PC-3 (cell line): ENCODE data around the gene TNFRSF6B. TPM values are rescaled to one million over a fixed set of nuclear protein-coding genes. Genes with fewer than 3 reads are reported as not detected.
A peak's percentile ranks its signal among the peaks of the same experiment; 100 is the strongest.

Experiments used
- ATAC-seq: fragments of 200-7000 bp; cut with Tn5 transposase; 2 replicates; pipeline ENCODE4 v1.9.1; 2020; ENCODE audit warnings: mild to moderate bottlenecking, moderate library complexity
- BruUV-seq: library from RNA; stranded (reverse); fragments of 400-500 nt; replicated peaks from 2 replicates; lab custom pipeline; 2021; lab: Mats Ljungman, UMichigan
- CTCF ChIA-PET: fragments of 300-600 bp; sonication (Branson Sonifier 250); formaldehyde crosslinking; loops from one replicate; lab custom pipeline; 2022; ENCODE audit warnings: antibody characterized with exemption; lab: Charles Lee
- POLR2A ChIA-PET: fragments of 300-600 bp; sonication (Branson Sonifier 250); formaldehyde crosslinking; loops from one replicate; lab custom pipeline; 2022; ENCODE audit warnings: antibody characterized with exemption; ENCODE audit not compliant: unreplicated experiment; lab: Charles Lee
- DNase-seq: peaks from one replicate; pipeline ENCODE4 v3.0.0-alpha.2; 2015
- H2AFZ ChIP-seq: fragments of 300-600 bp; sonication (generic); 2 replicates; pipeline ENCODE4 v1.6.0; 2016; ENCODE audit warnings: antibody characterized with exemption, low read length
- H3F3A ChIP-seq: fragments of 300-600 bp; sonication (generic); one replicate; pipeline ENCODE4 v1.6.0; 2017; ENCODE audit warnings: antibody characterized with exemption, low read length, control low read depth, mild to moderate bottlenecking; ENCODE audit not compliant: unreplicated experiment
- H3K27ac ChIP-seq: fragments of 300-600 bp; sonication (generic); 2 replicates; pipeline ENCODE4 v1.5.1; 2016; ENCODE audit warnings: mild to moderate bottlenecking, low read length
- H3K27me3 ChIP-seq: fragments of 300-600 bp; sonication (generic); 2 replicates; pipeline ENCODE4 v1.6.1; 2016; ENCODE audit warnings: low read length, mixed read lengths
- H3K36me3 ChIP-seq: fragments of 300-600 bp; sonication (generic); 2 replicates; pipeline ENCODE4 v1.6.1; 2016; ENCODE audit warnings: low read depth, mixed run types, low read length, mixed read lengths
- H3K4me1 ChIP-seq: fragments of 300-600 bp; sonication (generic); 2 replicates; pipeline ENCODE4 v1.5.1; 2016; ENCODE audit warnings: low read length; ENCODE audit not compliant: insufficient read depth
- H3K4me2 ChIP-seq: fragments of 300-600 bp; sonication (generic); 2 replicates; pipeline ENCODE4 v1.6.0; 2016; ENCODE audit warnings: low read length
- H3K4me3 ChIP-seq: fragments of 300-600 bp; sonication (generic); 2 replicates; pipeline ENCODE4 v1.5.1; 2016; ENCODE audit warnings: mild to moderate bottlenecking, low read length, mixed read lengths
- H3K79me2 ChIP-seq: fragments of 300-600 bp; sonication (generic); 2 replicates; pipeline ENCODE4 v1.6.1; 2017; ENCODE audit warnings: low read length, mixed read lengths
- H3K9ac ChIP-seq: fragments of 300-600 bp; sonication (generic); 2 replicates; pipeline ENCODE4 v1.6.0; 2016; ENCODE audit warnings: mild to moderate bottlenecking, low read length
- H3K9me2 ChIP-seq: fragments of 300-600 bp; sonication (generic); replicated peaks from 2 replicates; pipeline ENCODE4 v1.6.1; 2016; ENCODE audit warnings: mixed run types, low read length, mixed read lengths
- H3K9me3 ChIP-seq: fragments of 300-600 bp; sonication (generic); 2 replicates; pipeline ENCODE4 v1.6.1; 2016; ENCODE audit warnings: low read length, mixed read lengths
- H4K20me1 ChIP-seq: fragments of 300-600 bp; sonication (generic); 2 replicates; pipeline ENCODE4 v1.6.1; 2016; ENCODE audit warnings: low read length, mixed read lengths
- CTCF ChIP-seq: fragments of 300-600 bp; sonication (generic); conservative IDR thresholded peaks from 2 replicates; pipeline ENCODE4 v1.5.1; 2017; ENCODE audit warnings: antibody characterized with exemption, low read depth, mild to moderate bottlenecking, low read length
- EZH2 ChIP-seq: fragments of 300-600 bp; sonication (generic); IDR thresholded peaks from one replicate; pipeline ENCODE4 v1.6.1; 2017; ENCODE audit warnings: antibody characterized with exemption, mild to moderate bottlenecking, low read length; ENCODE audit not compliant: unreplicated experiment
- EZH2phosphoT487 ChIP-seq: fragments of 300-600 bp; sonication (generic); IDR thresholded peaks from 2 replicates; pipeline ENCODE4 v1.6.1; 2018; ENCODE audit warnings: mild to moderate bottlenecking, antibody characterized with exemption, low read length, borderline replicate concordance
- intact Hi-C: fragments of 100-400 bp; cut with micrococcal nuclease; formaldehyde crosslinking; loops from 2 replicates; pipeline ENCODE4 v1.9.0; 2023
- total RNA-seq: library from RNA; depleted of rRNA; stranded (reverse); fragments of >200 nt; gene quantifications from 2 replicates; pipeline ENCODE4 v1.2.3, GENCODE V29; 2014

TNFRSF6B gene
- total RNA-seq, 1 experiment from 2014 or later, result 41.6 TPM

- no peaks in the 10 kb centered on the region for H3K9me3 ChIP-seq
- no TSS peak for BruUV-seq
- H3K79me2 ChIP-seq, result peaks cover 7% of the 10 kb centered on the region
- no peaks in the 10 kb centered on the region for H3F3A ChIP-seq
- H3K9ac ChIP-seq, result peak overlapping the region; percentile 44
- no peaks in the 10 kb centered on the region for H4K20me1 ChIP-seq
- ATAC-seq, result no peak
- no peak overlapping the region for H2AFZ ChIP-seq
- peak overlapping the region; percentile 27 for H3K4me2 ChIP-seq
- intact Hi-C loops, result loop anchor here (2.0 kb wide), 2 partner anchors 23 to 145 kb away; partner anchors contain the start of genes PTK6 and RTEL1
- no peak for TF ChIP-seq EZH2
- no peak for TF ChIP-seq EZH2phosphoT487
- no peak for TF ChIP-seq CTCF
- peaks cover 7% of the 10 kb centered on the region for H3K36me3 ChIP-seq
- H3K9me2 ChIP-seq, result no peaks in the 10 kb centered on the region
- DNase-seq, result no peak
- no peaks in the 10 kb centered on the region for H3K27me3 ChIP-seq
- ChIA-PET POLR2A (interaction anchor here (0.5 to 1.2 kb wide), 2 partner anchors 18 to 26 kb away, joined by 3 to 4 read pairs; no protein-coding TSS in a partner anchor), CTCF (interaction anchor here (1.7 kb wide), 1 partner anchor 40 kb away, joined by 9 read pairs; no protein-coding TSS in a partner anchor)
- H3K27ac ChIP-seq, result peak overlapping the region; percentile 84
- H3K4me3 ChIP-seq, result no peak overlapping the region
- H3K4me1 ChIP-seq, result peaks cover 29% of the 10 kb centered on the region
These were observed 14.8 kb upstream of the TNFRSF6B start for GRCh38 chr20:63681609-63682142.

- peaks cover 7% of the 10 kb centered on the region for H3K79me2 ChIP-seq
- peak overlapping the region; percentile 44 for H3K9ac ChIP-seq
- no peaks in the 10 kb centered on the region for H3K27me3 ChIP-seq
- H4K20me1 ChIP-seq, result no peaks in the 10 kb centered on the region
- TF ChIP-seq CTCF (no peak), EZH2 (no peak), EZH2phosphoT487 (peak; percentile 97)
- ChIA-PET POLR2A (interaction anchor here (0.5 to 1.2 kb wide), 4 partner anchors 13 to 183 kb away, joined by 3 to 6 read pairs (median 4); partner anchors contain the start of gene TPD52L2), CTCF (interaction anchor here (1.7 kb wide), 1 partner anchor 41 kb away, joined by 9 read pairs; no protein-coding TSS in a partner anchor)
- H3K4me2 ChIP-seq, result peak overlapping the region; percentile 45
- ATAC-seq, result peak; percentile 93
- no peak overlapping the region for H3K4me3 ChIP-seq
- H3K27ac ChIP-seq, result peak overlapping the region; percentile 84
- peaks cover 7% of the 10 kb centered on the region; the same call in 1 of the 2 replicates for H3K36me3 ChIP-seq
- no peaks in the 10 kb centered on the region for H3K9me2 ChIP-seq
- no peak overlapping the region for H2AFZ ChIP-seq
- H3F3A ChIP-seq, result no peaks in the 10 kb centered on the region
- intact Hi-C loops, result loop anchor here (2.0 kb wide), 2 partner anchors 24 to 146 kb away; partner anchors contain the start of genes PTK6 and RTEL1
- BruUV-seq, result TSS peak; percentile 29
- no peaks in the 10 kb centered on the region for H3K9me3 ChIP-seq
- peaks cover 34% of the 10 kb centered on the region for H3K4me1 ChIP-seq
- DNase-seq, result peak; percentile 100
These were observed 13.9 kb upstream of the TNFRSF6B start for GRCh38 chr20:63682384-63683139.
